OCI-LY3 (cell line): ENCODE results near the gene TIPARP.
"Not testable (repeated sequence)": the region's sequence is repeated elsewhere in the genome, so short reads cannot be mapped to it uniquely, and the experiment has no call there.

Experiments
- H2AFZ ChIP-seq: fragments of 200-600, 300-600 bp; shearing (Covaris generic); 2 replicates; pipeline ENCODE4 v1.6.0; 2014; ENCODE audit warnings: antibody characterized with exemption, low read depth, low read length
- H3K27ac ChIP-seq: fragments of 200-600, 300-600 bp; sonication (generic); 2 replicates; pipeline ENCODE4 v1.5.1; 2014; ENCODE audit warnings: mild to moderate bottlenecking, low read length, moderate library complexity, mixed read lengths
- H3K27me3 ChIP-seq: fragments of 200-600, 300-600 bp; sonication (generic); 2 replicates; pipeline ENCODE4 v1.6.1; 2014; ENCODE audit warnings: low read depth, low read length, mixed read lengths
- H3K36me3 ChIP-seq: fragments of 200-600, 300-600 bp; sonication (generic); replicated peaks from 2 replicates; pipeline ENCODE3; 2014; ENCODE audit warnings: low read depth, low read length, mixed read lengths
- H3K4me1 ChIP-seq: fragments of 300-600, 200-600 bp; sonication (generic); 2 replicates; pipeline ENCODE4 v1.6.1; 2014; ENCODE audit warnings: low read length, mixed read lengths
- H3K4me2 ChIP-seq: fragments of 200-600, 300-600 bp; sonication (generic); 2 replicates; pipeline ENCODE4 v1.6.1; 2014; ENCODE audit warnings: low read length, mixed read lengths
- H3K4me3 ChIP-seq: fragments of 300-600, 200-600 bp; sonication (generic); 2 replicates; pipeline ENCODE4 v1.5.1; 2014; ENCODE audit warnings: antibody characterized with exemption, mild to moderate bottlenecking, low read length, moderate library complexity
- H3K79me2 ChIP-seq: fragments of 300-600, 200-600 bp; shearing (Covaris generic); 2 replicates; pipeline ENCODE4 v1.6.1; 2014; ENCODE audit warnings: mild to moderate bottlenecking, low read length, mixed read lengths
- H3K9ac ChIP-seq: fragments of 300-600, 200-600 bp; shearing (Covaris generic); 2 replicates; pipeline ENCODE4 v1.6.0; 2014; ENCODE audit warnings: mild to moderate bottlenecking, low read length, moderate library complexity
- H3K9me3 ChIP-seq: fragments of 200-600, 300-600 bp; shearing (Covaris generic); 2 replicates; pipeline ENCODE4 v1.6.1; 2014; ENCODE audit warnings: low read length, mixed read lengths; ENCODE audit not compliant: insufficient read depth
- H4K20me1 ChIP-seq: fragments of 200-600, 300-600 bp; sonication (generic); 2 replicates; pipeline ENCODE4 v1.6.1; 2016; ENCODE audit warnings: low read length, mixed read lengths; ENCODE audit not compliant: insufficient read depth
- EZH2phosphoT487 ChIP-seq: fragments of 200-600 bp; shearing (Covaris generic); IDR thresholded peaks from 2 replicates; pipeline ENCODE4 v1.6.1; 2018; ENCODE audit warnings: antibody characterized with exemption, mixed run types, low read depth
- TF ChIP-seq, protein P1 (sequence below): fragments of 200-600, 300-600 bp; sonication (generic); IDR thresholded peaks from 2 replicates; pipeline ENCODE4 v1.5.1; 2014; ENCODE audit warnings: antibody characterized with exemption, low read length, low read depth

TIPARP gene

DNA sequence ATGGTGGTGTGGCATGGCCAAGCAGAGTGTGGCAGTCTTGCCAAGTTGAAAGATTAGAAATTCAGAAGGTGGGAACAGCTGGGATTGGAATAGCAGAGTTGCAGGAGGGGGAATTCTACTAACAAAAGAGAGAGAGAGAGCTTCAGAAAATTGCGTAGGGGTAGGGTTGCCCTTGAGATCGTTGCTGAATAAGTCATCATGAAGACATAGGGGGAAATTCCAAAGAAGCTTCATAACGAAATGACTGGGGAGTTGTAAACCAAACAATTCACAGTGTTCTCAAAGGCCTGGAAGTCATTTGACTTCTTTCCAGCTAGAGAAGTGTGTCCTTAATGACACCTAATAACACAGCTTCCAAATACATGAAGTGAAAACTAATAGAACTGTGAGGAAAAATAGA lies 26.3 kb upstream of the TIPARP start:
- no peaks in the 10 kb centered on the region for H3K36me3 ChIP-seq
- no peak overlapping the region for H3K4me2 ChIP-seq
- H3K9me3 ChIP-seq: no peaks in the 10 kb centered on the region
- no peaks in the 10 kb centered on the region for H4K20me1 ChIP-seq
- H3K9ac ChIP-seq: no peak overlapping the region
- no peaks in the 10 kb centered on the region for H3K79me2 ChIP-seq
- peaks cover 13% of the 10 kb centered on the region for H3K4me1 ChIP-seq
- H2AFZ ChIP-seq: no peak overlapping the region
- H3K27ac ChIP-seq: no peak overlapping the region
- TF ChIP-seq, protein P1, sequence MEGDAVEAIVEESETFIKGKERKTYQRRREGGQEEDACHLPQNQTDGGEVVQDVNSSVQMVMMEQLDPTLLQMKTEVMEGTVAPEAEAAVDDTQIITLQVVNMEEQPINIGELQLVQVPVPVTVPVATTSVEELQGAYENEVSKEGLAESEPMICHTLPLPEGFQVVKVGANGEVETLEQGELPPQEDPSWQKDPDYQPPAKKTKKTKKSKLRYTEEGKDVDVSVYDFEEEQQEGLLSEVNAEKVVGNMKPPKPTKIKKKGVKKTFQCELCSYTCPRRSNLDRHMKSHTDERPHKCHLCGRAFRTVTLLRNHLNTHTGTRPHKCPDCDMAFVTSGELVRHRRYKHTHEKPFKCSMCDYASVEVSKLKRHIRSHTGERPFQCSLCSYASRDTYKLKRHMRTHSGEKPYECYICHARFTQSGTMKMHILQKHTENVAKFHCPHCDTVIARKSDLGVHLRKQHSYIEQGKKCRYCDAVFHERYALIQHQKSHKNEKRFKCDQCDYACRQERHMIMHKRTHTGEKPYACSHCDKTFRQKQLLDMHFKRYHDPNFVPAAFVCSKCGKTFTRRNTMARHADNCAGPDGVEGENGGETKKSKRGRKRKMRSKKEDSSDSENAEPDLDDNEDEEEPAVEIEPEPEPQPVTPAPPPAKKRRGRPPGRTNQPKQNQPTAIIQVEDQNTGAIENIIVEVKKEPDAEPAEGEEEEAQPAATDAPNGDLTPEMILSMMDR: no peak
- TF ChIP-seq EZH2phosphoT487: no peak
- H3K27me3 ChIP-seq: no peaks in the 10 kb centered on the region
- H3K4me3 ChIP-seq: no peak overlapping the region

GRCh38 chr3:156649681-156650080 lies 24.7 kb upstream of the TIPARP start:
- H3K27me3 ChIP-seq: no peaks in the 10 kb centered on the region
- H3K27ac ChIP-seq: no peak overlapping the region
- H3K4me2 ChIP-seq: 0 out of 2 replicates have a peak overlapping the region, but pooled peaks have one; percentile 16
- H2AFZ ChIP-seq: no peak overlapping the region
- H3K36me3 ChIP-seq: no peaks in the 10 kb centered on the region
- TF ChIP-seq, protein P1: no peak
- no peak for TF ChIP-seq EZH2phosphoT487
- H3K79me2 ChIP-seq: no peaks in the 10 kb centered on the region
- H3K9me3 ChIP-seq: no peaks in the 10 kb centered on the region
- H3K4me1 ChIP-seq: peaks cover under 1% of the 10 kb centered on the region; the same call in 1 of the 2 replicates
- H3K4me3 ChIP-seq: no peak overlapping the region
- H3K9ac ChIP-seq: no peak overlapping the region
- H4K20me1 ChIP-seq: no peaks in the 10 kb centered on the region

- H3K9ac ChIP-seq, H2AFZ ChIP-seq, H3K4me1 ChIP-seq, H3K79me2 ChIP-seq, H3K4me2 ChIP-seq, H4K20me1 ChIP-seq, H3K9me3 ChIP-seq, H3K27me3 ChIP-seq, H3K27ac ChIP-seq, H3K4me3 ChIP-seq, H3K36me3 ChIP-seq: not testable (repeated sequence)
These were observed 21.7 kb upstream of the TIPARP start for GRCh38 chr3:156652661-156653060.

- no peak overlapping the region for H3K9ac ChIP-seq
- H2AFZ ChIP-seq: no peak overlapping the region
- no peak overlapping the region for H3K4me2 ChIP-seq
- TF ChIP-seq EZH2phosphoT487: no peak
- TF ChIP-seq, protein P1: no peak
- no peaks in the 10 kb centered on the region for H3K9me3 ChIP-seq
- no peaks in the 10 kb centered on the region for H3K4me1 ChIP-seq
- H3K27me3 ChIP-seq: no peaks in the 10 kb centered on the region
- H3K79me2 ChIP-seq: no peaks in the 10 kb centered on the region
- H4K20me1 ChIP-seq: no peaks in the 10 kb centered on the region
- H3K4me3 ChIP-seq: no peak overlapping the region
- no peaks in the 10 kb centered on the region for H3K36me3 ChIP-seq
- H3K27ac ChIP-seq: no peak overlapping the region
These were observed 19.6 kb upstream of the TIPARP start for GRCh38 chr3:156654834-156655233.
